Kidney (tissue), 14 donors: Measurements from ENCODE around the gene RNF4. TPM values are rescaled to one million over a fixed set of nuclear protein-coding genes. Genes with fewer than 3 reads are reported as not detected.
"Not testable (repeated sequence)": the region's sequence is repeated elsewhere in the genome, so short reads cannot be mapped to it uniquely, and the experiment has no call there.

Source experiments
- DNase-seq, 5 donors: peaks; one replicate each; pipeline ENCODE4 v3.0.0-alpha.2; 2013 to 2020
- FAIRE-seq: peaks from 2 replicates; lab custom pipeline; 2012; peaks lifted over from hg19 to GRCh38; lab: Jason Lieb, UNC
- H3K27ac ChIP-seq, 2 donors: one replicate each; pipeline ENCODE4 v1.7.0; 2013; ENCODE audit warnings: low read depth in 2 of 2, low read length in 2 of 2, inconsistent platforms in 1 of 2
- H3K27me3 ChIP-seq: one replicate; pipeline ENCODE4 v1.7.1; 2013; ENCODE audit warnings: low read length, inconsistent platforms; ENCODE audit not compliant: control insufficient read depth, insufficient read depth
- H3K36me3 ChIP-seq, 3 donors: one replicate each; pipeline versions ENCODE4 v1.7.0 to v1.7.1; 2013; ENCODE audit warnings: low read length in 3 of 3, control low read depth in 1 of 3, inconsistent platforms in 1 of 3; ENCODE audit not compliant: insufficient read depth in 3 of 3, control insufficient read depth in 2 of 3
- H3K4me1 ChIP-seq, 3 donors: one replicate each; pipeline versions ENCODE4 v1.7.0 to v1.7.1; 2013; ENCODE audit warnings: low read length in 3 of 3, inconsistent platforms in 1 of 3, low read depth in 1 of 3; ENCODE audit not compliant: control insufficient read depth in 2 of 3, insufficient read depth in 2 of 3
- H3K4me3 ChIP-seq, 3 donors: one replicate each; pipeline versions ENCODE4 v1.7.0 to v1.8.1; 2013; ENCODE audit warnings: low read length in 3 of 3, control low read depth in 1 of 3, inconsistent platforms in 1 of 3
- H3K9ac ChIP-seq, 3 donors: one replicate each; pipeline versions ENCODE4 v1.7.0 to v1.7.1; 2013; ENCODE audit warnings: low read length in 3 of 3, control low read depth in 1 of 3, inconsistent platforms in 1 of 3
- H3K9me3 ChIP-seq, 3 donors: one replicate each; pipeline versions ENCODE4 v1.7.0 to v1.7.1; 2013; ENCODE audit warnings: low read length in 3 of 3, control low read depth in 1 of 3, inconsistent platforms in 1 of 3; ENCODE audit not compliant: control insufficient read depth in 2 of 3, insufficient read depth in 1 of 3
- CTCF ChIP-seq: IDR thresholded peaks from 3 replicates; pipeline ENCODE4 v1.5.1; 2012; ENCODE audit warnings: mild to moderate bottlenecking, moderate library complexity, borderline replicate concordance; ENCODE audit not compliant: insufficient read depth; ENCODE audit errors: extremely low read depth
- intact Hi-C: fragments of 100-400 bp; cut with DNase I; formaldehyde crosslinking; loops from one replicate; pipeline ENCODE4 v1.11.1; 2022
- polyA plus RNA-seq: library from polyadenylated mRNA; stranded (reverse); fragments of 350-450 nt; fragmentation: Illumina TruSeq; extraction: RNeasy Lipid Tissue Mini Kit (QIAGEN cat#74804); gene quantifications from one replicate; pipeline ENCODE4 v1.2.3, GENCODE V29; 2014; ENCODE audit warnings: low read depth, low replicate concordance; ENCODE audit not compliant: insufficient read depth
- total RNA-seq: library from RNA; stranded (reverse); fragmentation: NEBNext Ultra II Directional; extraction: Animal tissue kit (Norgen Biotek cat#: 25700); gene quantifications from one replicate; pipeline ENCODE4 v1.2.1, GENCODE V29; 2021
- donor health status: control.
- donor health status: control.
- donor health status: control.
- donor health status: control.
- donor health status: control.
- donor health status: DM: yes; HTN: yes; CAD: no.
- donor health status: Normal renal cell carcinoma (clear cell type).

The RNF4 gene
- total and polyA plus RNA-seq, 2 donors from 2014 or later = 24.2 to 61.5 TPM

GRCh38 chr4:2510351-2511259 is 41.7 kb downstream of the RNF4 start:
- peaks cover 0 to 3% (median 0%) of the 10 kb centered on the region in 3 donors for H3K4me1 ChIP-seq
- H3K27me3 ChIP-seq = no peaks in the 10 kb centered on the region
- peak in 1 of 5 donors; percentile 56 for DNase-seq
- no peak for TF ChIP-seq CTCF
- H3K4me3 ChIP-seq = no peak overlapping the region
- intact Hi-C loops = no loop called here
- H3K9ac ChIP-seq = no peak overlapping the region
- H3K27ac ChIP-seq = no peak overlapping the region
- FAIRE-seq = no peak
- peaks cover 2 to 41% (median 26%) of the 10 kb centered on the region in 3 donors for H3K36me3 ChIP-seq
- no peaks in the 10 kb centered on the region for H3K9me3 ChIP-seq

GRCh38 chr4:2511645-2512131 is 42.8 kb downstream of the RNF4 start:
- intact Hi-C loops = no loop called here
- Histone ChIP-seq H3K27me3 (no peaks in the 10 kb centered on the region), H3K27ac (no peak overlapping the region), H3K9me3 (no peaks in the 10 kb centered on the region), H3K9ac (no peak overlapping the region), H3K4me3 (no peak overlapping the region), H3K4me1 (peaks cover 0 to 10% (median 6%) of the 10 kb centered on the region in 3 donors), H3K36me3 (peaks cover 0 to 41% (median 29%) of the 10 kb centered on the region in 3 donors)
- DNase-seq (peak in 1 of 5 donors; percentile 8), FAIRE-seq (no peak)
- TF ChIP-seq CTCF = no peak

- peak in 1 of 5 donors; percentile 41 for DNase-seq
- Histone ChIP-seq H3K9ac (no peak overlapping the region), H3K4me1 (peaks cover 0 to 7% (median 6%) of the 10 kb centered on the region in 3 donors), H3K27ac (no peak overlapping the region), H3K9me3 (no peaks in the 10 kb centered on the region), H3K27me3 (no peaks in the 10 kb centered on the region), H3K36me3 (peaks cover 0 to 41% (median 29%) of the 10 kb centered on the region in 3 donors), H3K4me3 (no peak overlapping the region)
- intact Hi-C loops = no loop called here
- no peak for TF ChIP-seq CTCF
- FAIRE-seq = no peak
Measured at GRCh38 chr4:2512396-2513135, 43.7 kb downstream of the RNF4 start.

GRCh38 chr4:2514193-2514592 is 45.3 kb downstream of the RNF4 start:
- FAIRE-seq, H3K27ac ChIP-seq, H3K27me3 ChIP-seq, H3K4me1 ChIP-seq, intact Hi-C loops, H3K9me3 ChIP-seq, H3K4me3 ChIP-seq, H3K9ac ChIP-seq: not testable (repeated sequence)
- peak in 1 of 5 donors; percentile 6 for DNase-seq
- H3K36me3 ChIP-seq = peaks cover 0 to 36% (median 29%) of the 10 kb centered on the region in 3 donors

GRCh38 chr4:2514944-2515343 is 46.0 kb downstream of the RNF4 start:
- H3K27ac ChIP-seq, H3K4me1 ChIP-seq, H3K9me3 ChIP-seq, DNase-seq, intact Hi-C loops, H3K9ac ChIP-seq, H3K4me3 ChIP-seq, H3K27me3 ChIP-seq, FAIRE-seq: not testable (repeated sequence)
- peaks cover 0 to 31% (median 29%) of the 10 kb centered on the region in 3 donors for H3K36me3 ChIP-seq
